ENCODE results near the gene CMTM3.

CMTM3 gene

DNA sequence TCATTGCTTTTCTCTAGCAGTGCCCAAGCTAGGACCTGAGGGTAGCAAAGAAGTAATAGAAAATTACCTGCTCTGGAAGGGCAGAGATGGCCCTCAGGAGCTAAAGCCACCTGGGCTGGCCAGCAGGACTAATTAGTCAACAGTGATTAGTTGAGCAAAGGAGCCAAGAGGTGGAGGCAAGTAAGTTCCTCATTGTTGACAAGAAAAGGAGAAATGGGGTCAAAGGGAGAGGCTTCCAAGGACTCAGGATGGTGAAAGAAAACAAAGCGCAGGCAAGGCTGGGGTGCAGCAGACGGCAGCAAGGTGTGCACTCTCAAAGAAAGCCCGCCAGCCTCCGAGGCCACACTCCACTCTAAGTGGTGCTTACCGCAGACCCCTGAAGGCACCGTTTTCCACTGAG lies 47.5 kb downstream of the CMTM3 start:
- ChIA-PET CTCF (interaction anchor here (0.6 to 3.9 kb wide), 6 partner anchors 10 to 1360 kb away, joined by 3 to 26 read pairs (median 6); no protein-coding TSS in a partner anchor), POLR2A (ENCODE audit: low non-redundant PET) (no interaction called here)
- H3K27ac ChIP-seq = no peak overlapping the region
- no peak for DNase-seq (ENCODE audit: low spot score)
- TF ChIP-seq, protein P1, sequence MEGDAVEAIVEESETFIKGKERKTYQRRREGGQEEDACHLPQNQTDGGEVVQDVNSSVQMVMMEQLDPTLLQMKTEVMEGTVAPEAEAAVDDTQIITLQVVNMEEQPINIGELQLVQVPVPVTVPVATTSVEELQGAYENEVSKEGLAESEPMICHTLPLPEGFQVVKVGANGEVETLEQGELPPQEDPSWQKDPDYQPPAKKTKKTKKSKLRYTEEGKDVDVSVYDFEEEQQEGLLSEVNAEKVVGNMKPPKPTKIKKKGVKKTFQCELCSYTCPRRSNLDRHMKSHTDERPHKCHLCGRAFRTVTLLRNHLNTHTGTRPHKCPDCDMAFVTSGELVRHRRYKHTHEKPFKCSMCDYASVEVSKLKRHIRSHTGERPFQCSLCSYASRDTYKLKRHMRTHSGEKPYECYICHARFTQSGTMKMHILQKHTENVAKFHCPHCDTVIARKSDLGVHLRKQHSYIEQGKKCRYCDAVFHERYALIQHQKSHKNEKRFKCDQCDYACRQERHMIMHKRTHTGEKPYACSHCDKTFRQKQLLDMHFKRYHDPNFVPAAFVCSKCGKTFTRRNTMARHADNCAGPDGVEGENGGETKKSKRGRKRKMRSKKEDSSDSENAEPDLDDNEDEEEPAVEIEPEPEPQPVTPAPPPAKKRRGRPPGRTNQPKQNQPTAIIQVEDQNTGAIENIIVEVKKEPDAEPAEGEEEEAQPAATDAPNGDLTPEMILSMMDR (conservative IDR thresholded peaks at IDR 0.05; ENCODE audit: low read depth) = no peak

DNA sequence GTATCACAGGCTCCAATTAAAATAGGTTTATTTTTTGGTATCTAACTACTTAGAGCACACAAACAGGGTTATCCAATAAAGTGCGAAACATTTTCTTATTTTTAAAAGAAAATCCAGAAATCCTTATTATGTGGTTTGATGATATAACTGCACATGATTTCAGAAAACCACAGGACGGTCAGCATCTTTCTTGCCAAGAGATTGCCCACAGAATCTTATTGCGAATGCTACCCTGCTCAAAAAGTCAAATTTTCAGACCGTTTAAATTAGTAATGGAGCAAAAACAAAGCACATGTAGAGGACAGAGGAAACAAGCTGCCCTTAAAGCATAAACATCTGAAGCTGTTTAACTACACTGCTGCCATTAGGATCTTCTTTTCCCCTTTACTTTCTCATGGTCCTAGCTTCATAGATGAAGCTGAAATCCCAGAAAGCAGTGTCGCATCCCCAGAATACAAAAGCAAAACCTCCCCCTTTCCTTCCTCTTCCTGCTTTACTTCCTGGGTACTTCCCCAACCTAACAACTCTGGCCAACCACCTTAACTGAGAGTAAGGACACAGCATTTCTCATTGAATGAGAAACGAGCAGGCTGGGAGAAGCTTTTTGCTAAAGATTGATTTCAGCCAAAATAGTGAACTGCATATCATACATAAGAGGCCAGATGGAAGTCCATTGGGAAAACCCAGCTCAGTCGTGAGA lies 48.3 kb downstream of the CMTM3 start:
- ChIA-PET CTCF (interaction anchor here (0.6 to 3.9 kb wide), 4 partner anchors 9 to 220 kb away, joined by 3 to 26 read pairs (median 3); no protein-coding TSS in a partner anchor), POLR2A (ENCODE audit: low non-redundant PET) (no interaction called here)
- H3K27ac ChIP-seq = peak overlapping the region; percentile 60
- TF ChIP-seq, protein P1 (conservative IDR thresholded peaks at IDR 0.05; ENCODE audit: low read depth) = no peak
- DNase-seq (ENCODE audit: low spot score) = no peak

- no peak for DNase-seq (ENCODE audit: low spot score)
- ChIA-PET POLR2A (ENCODE audit: low non-redundant PET) (no interaction called here), CTCF (interaction anchor here (0.6 to 3.9 kb wide), 4 partner anchors 8 to 219 kb away, joined by 3 to 26 read pairs (median 3); no protein-coding TSS in a partner anchor)
- peak overlapping the region; percentile 60 for H3K27ac ChIP-seq
- TF ChIP-seq, protein P1 (conservative IDR thresholded peaks at IDR 0.05; ENCODE audit: low read depth) = no peak
These were observed 49.3 kb downstream of the CMTM3 start for GRCh38 chr16:66653581-66654350.

- TF ChIP-seq, protein P1 (conservative IDR thresholded peaks at IDR 0.05; ENCODE audit: low read depth) = no peak
- DNase-seq (ENCODE audit: low spot score) = no peak
- POLR2A ChIA-PET (ENCODE audit: low non-redundant PET) = no interaction called here
- CTCF ChIA-PET = interaction anchor here (0.7 to 1.4 kb wide), 3 partner anchors 48 to 94 kb away, joined by 3 to 4 read pairs (median 4); no protein-coding TSS in a partner anchor
- no peak overlapping the region for H3K27ac ChIP-seq
These were observed 52.0 kb downstream of the CMTM3 start for GRCh38 chr16:66656547-66656946.

GRCh38 chr16:66658143-66658859 lies 53.8 kb downstream of the CMTM3 start:
- ChIA-PET POLR2A (ENCODE audit: low non-redundant PET) (no interaction called here), CTCF (interaction anchor here (0.8 kb wide), 1 partner anchor 47 kb away, joined by 4 read pairs; no protein-coding TSS in a partner anchor)
- no peak overlapping the region for H3K27ac ChIP-seq
- TF ChIP-seq, protein P1 (conservative IDR thresholded peaks at IDR 0.05; ENCODE audit: low read depth) = no peak
- no peak for DNase-seq (ENCODE audit: low spot score)

GRCh38 chr16:66658860-66659190 lies 54.3 kb downstream of the CMTM3 start:
- DNase-seq (ENCODE audit: low spot score) = no peak
- TF ChIP-seq, protein P1 (conservative IDR thresholded peaks at IDR 0.05; ENCODE audit: low read depth) = no peak
- POLR2A ChIA-PET (ENCODE audit: low non-redundant PET) = no interaction called here
- CTCF ChIA-PET = interaction anchor here (0.8 kb wide), 1 partner anchor 48 kb away, joined by 4 read pairs; no protein-coding TSS in a partner anchor
- H3K27ac ChIP-seq = no peak overlapping the region
